H1 (cell line): ENCODE results near the gene GLRA1. TPM values are rescaled to one million over a fixed set of nuclear protein-coding genes. Genes with fewer than 3 reads are reported as not detected.

Experiments used
- CTCF ChIA-PET: fragments of 300-600 bp; sonication (Branson Sonifier 250); formaldehyde crosslinking; loops from one replicate; lab custom pipeline; 2021; ENCODE audit not compliant: partially characterized antibody; lab: Charles Lee
- POLR2A ChIA-PET: fragments of 300-600 bp; sonication (Branson Sonifier 250); formaldehyde crosslinking; loops from one replicate; lab custom pipeline; 2021; ENCODE audit warnings: inconsistent platforms; ENCODE audit not compliant: partially characterized antibody; lab: Charles Lee
- DNase-seq, 2 experiments: peaks; one replicate each; pipeline versions ENCODE4 v3.0.0 to v3.0.0-alpha.2; 2010 to 2022; ENCODE audit warnings: low spot score in 2 of 2, low read depth in 1 of 2, mixed read lengths in 1 of 2
- FAIRE-seq: peaks from 2 replicates; lab custom pipeline; 2011; peaks lifted over from hg19 to GRCh38; lab: Jason Lieb, UNC
- H2AFZ ChIP-seq: 2 replicates; pipeline ENCODE4 v1.8.1; 2012; ENCODE audit warnings: low read length, inconsistent platforms
- H2AK5ac ChIP-seq: 2 replicates; pipeline ENCODE4 v1.6.1; 2013; ENCODE audit warnings: low read depth, low read length
- H2BK120ac ChIP-seq: replicated peaks from 2 replicates; pipeline ENCODE3; 2013; ENCODE audit warnings: low read depth, low read length, inconsistent platforms
- H2BK12ac ChIP-seq: 2 replicates; pipeline ENCODE4 v1.6.1; 2013; ENCODE audit warnings: low read depth, low read length
- H2BK15ac ChIP-seq: 2 replicates; pipeline ENCODE4 v1.6.1; 2013; ENCODE audit warnings: low read length
- H2BK20ac ChIP-seq: 2 replicates; pipeline ENCODE4 v1.6.1; 2013; ENCODE audit warnings: low read length
- H2BK5ac ChIP-seq: 2 replicates; pipeline ENCODE4 v1.6.1; 2013; ENCODE audit warnings: low read depth, low read length
- H3K14ac ChIP-seq: 2 replicates; pipeline ENCODE4 v1.6.1; 2013; ENCODE audit warnings: inconsistent platforms; ENCODE audit not compliant: insufficient read length
- H3K18ac ChIP-seq: 2 replicates; pipeline ENCODE4 v1.6.1; 2013; ENCODE audit warnings: low read length; ENCODE audit errors: extremely low read depth
- H3K23ac ChIP-seq: 2 replicates; pipeline ENCODE4 v1.6.1; 2013; ENCODE audit warnings: inconsistent platforms; ENCODE audit not compliant: insufficient read length
- H3K23me2 ChIP-seq: 2 replicates; pipeline ENCODE4 v1.6.1; 2013; ENCODE audit warnings: low read depth, low read length
- H3K27ac ChIP-seq: 2 replicates; pipeline ENCODE4 v1.6.1; 2011; ENCODE audit warnings: low read depth, low read length, inconsistent platforms
- H3K27me3 ChIP-seq, 4 experiments: replicated peaks in 1 of 4; 1 replicate in 1 of 4; 2 replicates in 3 of 4; pipeline versions ENCODE4 v1.6.1 to v1.8.1; 2011 to 2013; ENCODE audit warnings: low read length in 3 of 4, mild to moderate bottlenecking in 3 of 4, inconsistent platforms in 2 of 4, mixed read lengths in 2 of 4, moderate library complexity in 1 of 4; ENCODE audit not compliant: control insufficient read depth in 3 of 4, insufficient read depth in 3 of 4; ENCODE audit errors: extremely low read depth in 1 of 4
- H3K36me3 ChIP-seq, 4 experiments: 2 replicates each; pipeline versions ENCODE4 v1.6.1 to v1.8.1; 2011 to 2013; ENCODE audit warnings: mild to moderate bottlenecking in 4 of 4, low read length in 3 of 4, moderate library complexity in 2 of 4, control low read depth in 1 of 4, inconsistent platforms in 1 of 4; ENCODE audit not compliant: insufficient read depth in 4 of 4, control insufficient read depth in 2 of 4
- H3K4ac ChIP-seq: replicated peaks from 2 replicates; pipeline ENCODE3; 2013; ENCODE audit warnings: low read length, low read depth, mixed read lengths, inconsistent platforms; ENCODE audit not compliant: insufficient read length
- H3K4me1 ChIP-seq, 4 experiments: replicated peaks in 1 of 4; 1 replicate in 1 of 4; 2 replicates in 3 of 4; pipeline versions ENCODE4 v1.6.1 to v1.8.1; 2011 to 2013; ENCODE audit warnings: low read length in 3 of 4, inconsistent platforms in 2 of 4, mixed read lengths in 1 of 4; ENCODE audit not compliant: insufficient read depth in 4 of 4, control insufficient read depth in 3 of 4
- H3K4me2 ChIP-seq, 2 experiments: 2 replicates each; pipeline versions ENCODE4 v1.6.1 to v1.8.1; 2011 to 2013; ENCODE audit warnings: low read depth in 2 of 2, low read length in 2 of 2, control low read depth in 1 of 2, inconsistent platforms in 1 of 2, mild to moderate bottlenecking in 1 of 2; ENCODE audit not compliant: insufficient read depth in 1 of 2
- H3K4me3 ChIP-seq, 4 experiments: fragments of 200-600, 300-600 bp in 1 of 4; sonication (generic), shearing (Covaris generic), sonication (Bioruptor Twin) in 1 of 4; 2 replicates each; pipeline versions ENCODE4 v1.5.1 to v1.8.1; 2011 to 2016; ENCODE audit warnings: low read length in 4 of 4, low read depth in 3 of 4, control low read depth in 2 of 4, inconsistent platforms in 2 of 4, mild to moderate bottlenecking in 2 of 4, mixed read lengths in 1 of 4, moderate library complexity in 1 of 4; ENCODE audit not compliant: insufficient read depth in 2 of 4; ENCODE audit errors: extremely low read depth in 1 of 4
- H3K56ac ChIP-seq: replicated peaks from 2 replicates; pipeline ENCODE3; 2013; ENCODE audit warnings: low read depth, mild to moderate bottlenecking, mixed read lengths, low read length, inconsistent platforms; ENCODE audit not compliant: insufficient read length
- H3K79me1 ChIP-seq: 2 replicates; pipeline ENCODE4 v1.6.1; 2013; ENCODE audit warnings: low read depth, low read length, control low read depth
- H3K79me2 ChIP-seq, 2 experiments: 2 replicates each; pipeline versions ENCODE4 v1.6.1 to v1.8.1; 2012 to 2013; ENCODE audit warnings: low read length in 2 of 2, mild to moderate bottlenecking in 2 of 2, inconsistent platforms in 1 of 2; ENCODE audit not compliant: insufficient read depth in 2 of 2, control insufficient read depth in 1 of 2
- H3K9ac ChIP-seq, 4 experiments: replicated peaks in 1 of 4; 1 replicate in 1 of 4; 2 replicates in 3 of 4; pipeline versions ENCODE4 v1.6.1 to v1.8.1; 2011 to 2013; ENCODE audit warnings: low read depth in 3 of 4, low read length in 3 of 4, control low read depth in 2 of 4, mild to moderate bottlenecking in 2 of 4, moderate library complexity in 2 of 4, inconsistent platforms in 1 of 4; ENCODE audit errors: extremely low read depth in 1 of 4
- H3K9me3 ChIP-seq, 2 experiments: 2 replicates each; pipeline versions ENCODE4 v1.6.1 to v1.8.1; 2012 to 2013; ENCODE audit warnings: mild to moderate bottlenecking in 2 of 2, moderate library complexity in 2 of 2, control low read depth in 1 of 2, inconsistent platforms in 1 of 2, low read depth in 1 of 2, low read length in 1 of 2, mixed read lengths in 1 of 2; ENCODE audit not compliant: insufficient read depth in 2 of 2
- H4K20me1 ChIP-seq, 2 experiments: replicated peaks in 1 of 2; 2 replicates each; pipeline versions ENCODE3 to v1.8.1; 2011 to 2013; ENCODE audit warnings: inconsistent platforms in 2 of 2, low read length in 2 of 2, mild to moderate bottlenecking in 1 of 2; ENCODE audit not compliant: insufficient read depth in 2 of 2, control insufficient read depth in 1 of 2
- H4K5ac ChIP-seq: 2 replicates; pipeline ENCODE4 v1.6.1; 2013; ENCODE audit warnings: low read length, low read depth, mixed read lengths, inconsistent platforms; ENCODE audit not compliant: insufficient read length
- H4K8ac ChIP-seq: 2 replicates; pipeline ENCODE4 v1.8.0; 2013; ENCODE audit warnings: mild to moderate bottlenecking, moderate library complexity, low read length, inconsistent platforms; ENCODE audit not compliant: insufficient read depth; ENCODE audit errors: extremely low read depth
- H4K91ac ChIP-seq: replicated peaks from 2 replicates; pipeline ENCODE3; 2013; ENCODE audit warnings: low read length, mixed read lengths, inconsistent platforms; ENCODE audit not compliant: insufficient read length
- BACH1 ChIP-seq: IDR thresholded peaks from 2 replicates; pipeline ENCODE4 v1.6.1; 2012; ENCODE audit warnings: low read length, improper control_type of control experiment
- CREB1 ChIP-seq: IDR thresholded peaks from 2 replicates; pipeline ENCODE4 v1.6.1; 2012; ENCODE audit warnings: inconsistent platforms
- CTBP2 ChIP-seq: IDR thresholded peaks from 2 replicates; pipeline ENCODE4 v1.7.0; 2011; ENCODE audit warnings: borderline replicate concordance, mild to moderate bottlenecking, moderate library complexity, mixed read lengths, low read length; ENCODE audit not compliant: insufficient read depth, insufficient read length
- E2F6 ChIP-seq: IDR thresholded peaks from 2 replicates; pipeline ENCODE4 v1.6.1; 2012; ENCODE audit warnings: inconsistent platforms
- KDM5A ChIP-seq: fragments of 200-600 bp; IDR thresholded peaks from 2 replicates; pipeline ENCODE4 v1.7.1; 2012; ENCODE audit warnings: mild to moderate bottlenecking, low read length, inconsistent platforms, mixed read lengths
- PHF8 ChIP-seq: fragments of 200-600 bp; sonication (generic); conservative IDR thresholded peaks from 2 replicates; pipeline ENCODE4 v1.7.1; 2012; ENCODE audit warnings: low read depth, mild to moderate bottlenecking, inconsistent platforms, low read length, moderate library complexity
- POLR2A ChIP-seq, 2 experiments: IDR thresholded peaks; 1 replicate in 1 of 2; 2 replicates in 1 of 2; pipeline ENCODE4 v1.6.1; 2011; ENCODE audit warnings: low read depth in 2 of 2, low read length in 2 of 2, mild to moderate bottlenecking in 2 of 2; ENCODE audit errors: control extremely low read depth in 1 of 2
- POLR2AphosphoS5 ChIP-seq: IDR thresholded peaks from 2 replicates; pipeline ENCODE4 v1.6.1; 2011; ENCODE audit warnings: low read depth, low read length
- POU5F1 ChIP-seq: IDR thresholded peaks from 2 replicates; pipeline ENCODE4 v1.6.1; 2011; ENCODE audit warnings: low read depth, mild to moderate bottlenecking, low read length, moderate library complexity
- RFX5 ChIP-seq: IDR thresholded peaks from 2 replicates; pipeline ENCODE4 v1.6.1; 2011; ENCODE audit warnings: low read depth, low read length, improper control_type of control experiment, borderline replicate concordance
- RNF2 ChIP-seq: fragments of 200-900, 300-1000 bp; sonication (generic); IDR thresholded peaks from 2 replicates; pipeline ENCODE4 v1.7.1; 2016; ENCODE audit warnings: borderline replicate concordance, low read depth, mild to moderate bottlenecking, antibody characterized with exemption, low read length; ENCODE audit not compliant: poor library complexity, severe bottlenecking; ENCODE audit errors: missing control alignments
- SAP30 ChIP-seq: fragments of 300-600 bp; sonication (generic); IDR thresholded peaks from 2 replicates; pipeline ENCODE4 v1.7.1; 2012; ENCODE audit warnings: low read length, moderate library complexity, mild to moderate bottlenecking, inconsistent platforms; ENCODE audit not compliant: insufficient read depth, insufficient replicate concordance
- SP4 ChIP-seq: IDR thresholded peaks from 2 replicates; pipeline ENCODE4 v1.6.1; 2012; ENCODE audit warnings: low read length, inconsistent platforms
- SRF ChIP-seq: IDR thresholded peaks from 2 replicates; pipeline ENCODE4 v1.6.1; 2011; ENCODE audit warnings: mild to moderate bottlenecking, low read depth, low read length, moderate library complexity
- TCF12 ChIP-seq: IDR thresholded peaks from 2 replicates; pipeline ENCODE4 v1.6.1; 2011; ENCODE audit warnings: low read depth, mild to moderate bottlenecking, low read length
- ZNF274 ChIP-seq: IDR thresholded peaks from 2 replicates; pipeline ENCODE4 v1.7.0; 2012; ENCODE audit warnings: low read length, borderline replicate concordance; ENCODE audit errors: extremely low read depth
- polyA plus RNA-seq, 7 experiments: library from polyadenylated mRNA; depleted of rRNA in 3 of 7; stranded (reverse) in 5 of 7; unstranded in 2 of 7; fragments of >200 nt in 5 of 7; fragments of 200-250 nt in 2 of 7; gene quantifications; 1 replicate in 5 of 7; 2 replicates in 1 of 7; 4 replicates in 1 of 7; pipeline versions ENCODE4 v1.2.1 to v1.2.3, GENCODE V29; 2011 to 2013; ENCODE audit warnings: missing spikeins in 2 of 7, mixed read lengths in 2 of 7
- total RNA-seq: library from RNA; stranded (reverse); fragmentation: NEBNext Ultra II Directional; extraction: Animal tissue kit (Norgen Biotek cat#: 25700); gene quantifications from 2 replicates; pipeline ENCODE4 v1.2.1, GENCODE V29; 2021

GLRA1 gene
- total and polyA plus RNA-seq, 2 of the 8 experiments (the other 6 are each of a cell fraction or from before 2014, with no cell fraction given): not detected

- Histone ChIP-seq H3K4me2 (no peak overlapping the region), H3K4ac (no peak overlapping the region), H2BK120ac (no peak overlapping the region), H2AK5ac (no peak overlapping the region), H2AFZ (no peak overlapping the region), H4K8ac (no peak overlapping the region), H3K18ac (no peak overlapping the region), H3K23ac (no peak overlapping the region), H3K4me1 (no peaks in the 10 kb centered on the region), H3K4me3 (no peak overlapping the region), H3K9ac (no peak overlapping the region), H2BK12ac (no peak overlapping the region), H3K27me3 (no peaks in the 10 kb centered on the region), H3K14ac (no peak overlapping the region), H3K23me2 (no peaks in the 10 kb centered on the region; the same call in 1 of the 2 replicates), H2BK15ac (no peak overlapping the region), H4K20me1 (no peaks in the 10 kb centered on the region), H3K79me2 (no peaks in the 10 kb centered on the region), H3K9me3 (peaks cover 0 to 7% of the 10 kb centered on the region in 2 experiments; a peak in 1 of 4 replicates), H3K56ac (no peak overlapping the region), H3K36me3 (no peaks in the 10 kb centered on the region), H3K27ac (no peak overlapping the region), H3K79me1 (no peaks in the 10 kb centered on the region), H2BK5ac (no peak overlapping the region), H4K91ac (no peak overlapping the region), H4K5ac (no peak overlapping the region), H2BK20ac (no peak overlapping the region)
- DNase-seq (no peak), FAIRE-seq (no peak)
- ChIA-PET CTCF (interaction anchor here (0.5 to 1.6 kb wide), 6 partner anchors 12 to 1803 kb away, joined by 3 to 4 read pairs (median 3); no protein-coding TSS in a partner anchor), POLR2A (no interaction called here)
- TF ChIP-seq ZNF274: no peak
- no peak for TF ChIP-seq POU5F1
- no peak for TF ChIP-seq TCF12
- TF ChIP-seq CREB1: no peak
- no peak for TF ChIP-seq BACH1
- no peak for TF ChIP-seq POLR2AphosphoS5
- no peak for TF ChIP-seq RNF2
- TF ChIP-seq SP4: no peak
- no peak for TF ChIP-seq POLR2A (IDR thresholded peaks at IDR 0.05; ENCODE audit: control extremely low read depth in 1 of 2, low read depth in 2 of 2, low read length in 2 of 2)
- no peak for TF ChIP-seq RFX5
- no peak for TF ChIP-seq SAP30
- no peak for TF ChIP-seq CTBP2
- no peak for TF ChIP-seq E2F6
- TF ChIP-seq PHF8: no peak
- no peak for TF ChIP-seq SRF
- TF ChIP-seq KDM5A: no peak
These were observed 13.2 kb upstream of the GLRA1 start for GRCh38 chr5:151937851-151938250.
